Mesendoderm (in vitro differentiated cells): Measurements from ENCODE around the gene TTF2.

Source experiments
- DNase-seq: peaks from one replicate; pipeline ENCODE4 v3.0.0; 2013
- H2AK5ac ChIP-seq: 2 replicates; pipeline ENCODE4 v1.6.1; 2013; ENCODE audit warnings: low read length, inconsistent platforms
- H2BK120ac ChIP-seq: 2 replicates; pipeline ENCODE4 v1.6.1; 2013; ENCODE audit warnings: low read depth, mild to moderate bottlenecking, low read length, moderate library complexity, mixed read lengths
- H2BK15ac ChIP-seq: replicated peaks from 2 replicates; pipeline ENCODE4 v1.6.1; 2013; ENCODE audit warnings: low read depth, mild to moderate bottlenecking, moderate library complexity
- H2BK5ac ChIP-seq: 2 replicates; pipeline ENCODE4 v1.6.1; 2013; ENCODE audit warnings: low read length, inconsistent platforms
- H3K18ac ChIP-seq: 2 replicates; pipeline ENCODE4 v1.6.1; 2013; ENCODE audit warnings: mild to moderate bottlenecking, low read length, mixed read lengths
- H3K23ac ChIP-seq: one replicate; pipeline ENCODE4 v1.6.1; 2013; ENCODE audit warnings: low read length
- H3K27ac ChIP-seq: 2 replicates; pipeline ENCODE4 v1.5.1; 2013; ENCODE audit warnings: low read depth, mild to moderate bottlenecking, inconsistent platforms, low read length, moderate library complexity
- H3K27me3 ChIP-seq: 2 replicates; pipeline ENCODE4 v1.6.1; 2013; ENCODE audit warnings: low read length, control low read depth, mild to moderate bottlenecking, inconsistent platforms; ENCODE audit not compliant: insufficient read depth, poor library complexity
- H3K36me3 ChIP-seq: 2 replicates; pipeline ENCODE4 v1.6.1; 2013; ENCODE audit warnings: low read length, inconsistent platforms; ENCODE audit not compliant: control insufficient read depth, insufficient read depth
- H3K4ac ChIP-seq: one replicate; pipeline ENCODE4 v1.6.1; 2013; ENCODE audit warnings: low read depth, mild to moderate bottlenecking, low read length, moderate library complexity
- H3K4me1 ChIP-seq: 2 replicates; pipeline ENCODE4 v1.6.1; 2013; ENCODE audit warnings: low read depth, low read length, inconsistent platforms; ENCODE audit not compliant: control insufficient read depth
- H3K4me2 ChIP-seq: 2 replicates; pipeline ENCODE4 v1.6.1; 2013; ENCODE audit warnings: low read length
- H3K4me3 ChIP-seq: 2 replicates; pipeline ENCODE4 v1.5.1; 2013; ENCODE audit warnings: mild to moderate bottlenecking, low read length
- H3K56ac ChIP-seq: one replicate; pipeline ENCODE4 v1.6.1; 2013; ENCODE audit warnings: low read length
- H3K79me1 ChIP-seq: 2 replicates; pipeline ENCODE4 v1.6.1; 2013; ENCODE audit warnings: low read length, inconsistent platforms
- H3K79me2 ChIP-seq: 2 replicates; pipeline ENCODE4 v1.6.1; 2013; ENCODE audit warnings: mild to moderate bottlenecking, low read length; ENCODE audit not compliant: control insufficient read depth, insufficient read depth
- H3K9ac ChIP-seq: 2 replicates; pipeline ENCODE4 v1.6.1; 2013; ENCODE audit warnings: low read length, inconsistent platforms
- H4K5ac ChIP-seq: one replicate; pipeline ENCODE4 v1.6.1; 2013; ENCODE audit warnings: low read length
- H4K8ac ChIP-seq: one replicate; pipeline ENCODE4 v1.6.1; 2013; ENCODE audit warnings: low read depth, mild to moderate bottlenecking, control low read depth, low read length, moderate library complexity
- whole genome bisulfite sequencing: extraction: QIAGEN DNeasy Blood & Tissue Kit; methylation state at CpG from one replicate; pipeline ENCODE4 v1.1.7; 2013; ENCODE audit warnings: low lambda C conversion rate, missing lambda C conversion rate; ENCODE audit not compliant: insufficient coverage; ENCODE audit errors: extremely low coverage; 5-methylcytosine and 5-hydroxymethylcytosine counted together

TTF2 gene

GRCh38 chr1:117029685-117030084 lies 30.4 kb upstream of the TTF2 start:
- Histone ChIP-seq H3K23ac (no peak overlapping the region), H3K9ac (no peak overlapping the region), H3K4me2 (no peak overlapping the region), H2BK15ac (no peak overlapping the region), H3K36me3 (no peaks in the 10 kb centered on the region), H3K27me3 (no peaks in the 10 kb centered on the region), H3K79me2 (no peaks in the 10 kb centered on the region), H3K4me1 (no peaks in the 10 kb centered on the region), H4K5ac (no peak overlapping the region), H3K4me3 (no peak overlapping the region), H2AK5ac (no peak overlapping the region), H2BK5ac (no peak overlapping the region), H4K8ac (no peak overlapping the region), H3K18ac (no peak overlapping the region), H3K56ac (no peak overlapping the region), H3K4ac (no peak overlapping the region), H3K27ac (no peak overlapping the region), H2BK120ac (no peak overlapping the region), H3K79me1 (no peaks in the 10 kb centered on the region)
- WGBS = no CpG with 5 or more reads among the region's 1 CpG
- DNase-seq = no peak

GRCh38 chr1:117030271-117030877 lies 29.8 kb upstream of the TTF2 start:
- H3K79me1 ChIP-seq = no peaks in the 10 kb centered on the region
- no peak overlapping the region for H3K4ac ChIP-seq
- no peak overlapping the region for H4K5ac ChIP-seq
- no peaks in the 10 kb centered on the region for H3K27me3 ChIP-seq
- WGBS = no CpG with 5 or more reads among the region's 1 CpG
- no peaks in the 10 kb centered on the region for H3K36me3 ChIP-seq
- no peak overlapping the region for H3K56ac ChIP-seq
- H3K18ac ChIP-seq = no peak overlapping the region
- no peak overlapping the region for H3K9ac ChIP-seq
- H3K4me3 ChIP-seq = no peak overlapping the region
- H3K79me2 ChIP-seq = no peaks in the 10 kb centered on the region
- no peak overlapping the region for H3K4me2 ChIP-seq
- no peak overlapping the region for H3K27ac ChIP-seq
- no peak overlapping the region for H2AK5ac ChIP-seq
- H2BK15ac ChIP-seq = no peak overlapping the region
- no peak overlapping the region for H2BK5ac ChIP-seq
- no peak overlapping the region for H4K8ac ChIP-seq
- H3K23ac ChIP-seq = no peak overlapping the region
- DNase-seq = no peak
- H3K4me1 ChIP-seq = no peaks in the 10 kb centered on the region
- H2BK120ac ChIP-seq = no peak overlapping the region

GRCh38 chr1:117032266-117032665 lies 27.9 kb upstream of the TTF2 start:
- H4K8ac ChIP-seq = no peak overlapping the region
- WGBS = no CpG with 5 or more reads among the region's 3 CpGs
- no peaks in the 10 kb centered on the region for H3K79me1 ChIP-seq
- H2AK5ac ChIP-seq = no peak overlapping the region
- H4K5ac ChIP-seq = no peak overlapping the region
- H2BK15ac ChIP-seq = no peak overlapping the region
- H3K4ac ChIP-seq = no peak overlapping the region
- no peak overlapping the region for H3K27ac ChIP-seq
- no peaks in the 10 kb centered on the region for H3K27me3 ChIP-seq
- no peak overlapping the region for H2BK120ac ChIP-seq
- H3K79me2 ChIP-seq = no peaks in the 10 kb centered on the region
- H3K4me2 ChIP-seq = no peak overlapping the region
- no peaks in the 10 kb centered on the region for H3K36me3 ChIP-seq
- H3K18ac ChIP-seq = no peak overlapping the region
- DNase-seq = no peak
- H3K9ac ChIP-seq = no peak overlapping the region
- H2BK5ac ChIP-seq = no peak overlapping the region
- no peak overlapping the region for H3K23ac ChIP-seq
- no peak overlapping the region for H3K4me3 ChIP-seq
- no peak overlapping the region for H3K56ac ChIP-seq
- no peaks in the 10 kb centered on the region for H3K4me1 ChIP-seq

- Histone ChIP-seq H4K8ac (no peak overlapping the region), H3K23ac (no peak overlapping the region), H3K27ac (no peak overlapping the region), H3K4ac (no peak overlapping the region), H2BK15ac (no peak overlapping the region), H3K4me3 (no peak overlapping the region), H2BK5ac (no peak overlapping the region), H3K27me3 (no peaks in the 10 kb centered on the region), H3K18ac (no peak overlapping the region), H3K4me2 (no peak overlapping the region), H3K36me3 (no peaks in the 10 kb centered on the region), H3K56ac (no peak overlapping the region), H3K79me1 (no peaks in the 10 kb centered on the region), H2BK120ac (no peak overlapping the region), H3K4me1 (no peaks in the 10 kb centered on the region), H3K79me2 (no peaks in the 10 kb centered on the region), H4K5ac (no peak overlapping the region), H2AK5ac (no peak overlapping the region), H3K9ac (no peak overlapping the region)
- WGBS = no CpG with 5 or more reads among the region's 11 CpGs
- no peak for DNase-seq
Observed at GRCh38 chr1:117032681-117033539, 27.2 kb upstream of the TTF2 start.

- no CpG with 5 or more reads among the region's 7 CpGs for WGBS
- no peak overlapping the region for H3K4ac ChIP-seq
- no peak overlapping the region for H3K18ac ChIP-seq
- DNase-seq = no peak
- H3K23ac ChIP-seq = no peak overlapping the region
- H3K56ac ChIP-seq = no peak overlapping the region
- no peak overlapping the region for H2AK5ac ChIP-seq
- H3K4me3 ChIP-seq = no peak overlapping the region
- H3K4me1 ChIP-seq = no peaks in the 10 kb centered on the region
- H3K79me2 ChIP-seq = no peaks in the 10 kb centered on the region
- no peak overlapping the region for H2BK5ac ChIP-seq
- no peak overlapping the region for H4K5ac ChIP-seq
- H3K36me3 ChIP-seq = no peaks in the 10 kb centered on the region
- H2BK15ac ChIP-seq = no peak overlapping the region
- no peak overlapping the region for H3K4me2 ChIP-seq
- no peak overlapping the region for H3K9ac ChIP-seq
- H3K27me3 ChIP-seq = no peaks in the 10 kb centered on the region
- H3K79me1 ChIP-seq = no peaks in the 10 kb centered on the region
- H2BK120ac ChIP-seq = no peak overlapping the region
- no peak overlapping the region for H3K27ac ChIP-seq
- no peak overlapping the region for H4K8ac ChIP-seq
Observed at GRCh38 chr1:117033772-117034171, 26.4 kb upstream of the TTF2 start.
